Measurements from ENCODE around the gene LEF1. TPM values are rescaled to one million over a fixed set of nuclear protein-coding genes. Genes with fewer than 3 reads are reported as not detected.

LEF1 gene
- total and polyA plus RNA-seq, 2 donors (not counting 1 experiment from before 2014, with no cell fraction given) = 2.4 to 5.1 TPM

- H3K36me3 ChIP-seq (replicated peaks in 1 of 2; ENCODE audit: control extremely low read depth in 1 of 2, control insufficient read depth in 1 of 2, extremely low read depth in 1 of 2, insufficient read depth in 2 of 2, low read length in 1 of 2) = peaks cover 14 to 63% of the 10 kb centered on the region in 2 experiments
- H3K9ac ChIP-seq (ENCODE audit: low read length) = no peak overlapping the region
- H3K4me2 ChIP-seq (replicated peaks; ENCODE audit: low read depth, low read length, poor library complexity, severe bottlenecking) = no peak overlapping the region
- Mint-ChIP-seq H3K4me1 (no peaks in the 10 kb centered on the region), H3K9me3 (ENCODE audit: insufficient read depth) (no peaks in the 10 kb centered on the region), H3K27me3 (no peaks in the 10 kb centered on the region), H3K27ac (no peak overlapping the region), H3K4me3 (no peak overlapping the region)
- no peaks in the 10 kb centered on the region for H3K79me2 ChIP-seq (ENCODE audit: control insufficient read depth, insufficient read depth, low read length)
- H4K20me1 ChIP-seq (ENCODE audit: control insufficient read depth, insufficient read depth, low read length, poor library complexity, severe bottlenecking) = no peaks in the 10 kb centered on the region
- 0% methylated on average over 2 of the region's 8 CpGs for WGBS (ENCODE audit: insufficient coverage)
- no peak overlapping the region for H3K4me3 ChIP-seq (ENCODE audit: control extremely low read depth in 1 of 5, extremely low read depth in 1 of 5, insufficient read depth in 1 of 5, low read depth in 2 of 5, low read length in 4 of 5)
- H2AFZ ChIP-seq (ENCODE audit: insufficient read depth, low read depth, low read length, poor library complexity, severe bottlenecking) = no peak overlapping the region
- peak; percentile 74 for DNase-seq
- intact Hi-C loops (cut with micrococcal nuclease) = no loop called here
- H3K9me3 ChIP-seq (ENCODE audit: control extremely low read depth in 1 of 3, control insufficient read depth in 2 of 3, insufficient read depth in 1 of 3, low read length in 2 of 3) = no peaks in the 10 kb centered on the region
- ChIA-PET POLR2A (no interaction called here), CTCF (interaction anchor here (0.7 to 4.1 kb wide), 21 partner anchors 9 to 1388 kb away, joined by 3 to 97 read pairs (median 5); partner anchors contain the start of gene PAPSS1)
- TF ChIP-seq EZH2 (IDR thresholded peaks at IDR 0.05; ENCODE audit: borderline replicate concordance, insufficient read depth, low read depth, low read length, poor library complexity, severe bottlenecking) = no peak
- peak; percentile 94 for TF ChIP-seq CTCF (IDR thresholded peaks at IDR 0.05)
- no peak overlapping the region for H3K27ac ChIP-seq (ENCODE audit: low read length in 2 of 2)
- H3K27me3 ChIP-seq (replicated peaks in 1 of 4; ENCODE audit: control extremely low read depth in 1 of 4, control insufficient read depth in 3 of 4, insufficient read depth in 4 of 4, low read length in 3 of 4) = no peaks in the 10 kb centered on the region
- no peaks in the 10 kb centered on the region for H3K4me1 ChIP-seq (ENCODE audit: control insufficient read depth in 2 of 2, insufficient read depth in 2 of 2, low read length in 2 of 2)
- peak; percentile 39 for ATAC-seq (ENCODE audit: low read depth)
These were observed 150.5 kb downstream of the LEF1 start for GRCh38 chr4:108018040-108018883.

GRCh38 chr4:108013955-108014354 is 154.8 kb downstream of the LEF1 start:
- POLR2A ChIA-PET = no interaction called here
- no peaks in the 10 kb centered on the region for H3K9me3 ChIP-seq (ENCODE audit: control extremely low read depth in 1 of 3, control insufficient read depth in 2 of 3, insufficient read depth in 1 of 3, low read length in 2 of 3)
- H3K4me3 Mint-ChIP-seq = no peak overlapping the region
- no peak overlapping the region for H3K4me3 ChIP-seq (ENCODE audit: control extremely low read depth in 1 of 5, extremely low read depth in 1 of 5, insufficient read depth in 1 of 5, low read depth in 2 of 5, low read length in 4 of 5)
- peaks cover 6 to 30% of the 10 kb centered on the region in 2 experiments for H3K36me3 ChIP-seq (replicated peaks in 1 of 2; ENCODE audit: control extremely low read depth in 1 of 2, control insufficient read depth in 1 of 2, extremely low read depth in 1 of 2, insufficient read depth in 2 of 2, low read length in 1 of 2)
- H3K79me2 ChIP-seq (ENCODE audit: control insufficient read depth, insufficient read depth, low read length) = no peaks in the 10 kb centered on the region
- no peak overlapping the region for H3K27ac ChIP-seq (ENCODE audit: low read length in 2 of 2)
- no peak overlapping the region for H3K4me2 ChIP-seq (replicated peaks; ENCODE audit: low read depth, low read length, poor library complexity, severe bottlenecking)
- H3K27me3 Mint-ChIP-seq = no peaks in the 10 kb centered on the region
- no peak overlapping the region for H3K27ac Mint-ChIP-seq
- no peaks in the 10 kb centered on the region for H3K9me3 Mint-ChIP-seq (ENCODE audit: insufficient read depth)
- ATAC-seq (ENCODE audit: low read depth) (no peak), DNase-seq (no peak)
- 100% methylated on average over 4 of the region's 5 CpGs for WGBS (ENCODE audit: insufficient coverage)
- no peaks in the 10 kb centered on the region for H3K4me1 ChIP-seq (ENCODE audit: control insufficient read depth in 2 of 2, insufficient read depth in 2 of 2, low read length in 2 of 2)
- TF ChIP-seq CTCF (IDR thresholded peaks at IDR 0.05) = no peak
- TF ChIP-seq EZH2 (IDR thresholded peaks at IDR 0.05; ENCODE audit: borderline replicate concordance, insufficient read depth, low read depth, low read length, poor library complexity, severe bottlenecking) = no peak
- intact Hi-C loops (cut with micrococcal nuclease) = no loop called here
- no peaks in the 10 kb centered on the region for H4K20me1 ChIP-seq (ENCODE audit: control insufficient read depth, insufficient read depth, low read length, poor library complexity, severe bottlenecking)
- no peaks in the 10 kb centered on the region for H3K27me3 ChIP-seq (replicated peaks in 1 of 4; ENCODE audit: control extremely low read depth in 1 of 4, control insufficient read depth in 3 of 4, insufficient read depth in 4 of 4, low read length in 3 of 4)
- H2AFZ ChIP-seq (ENCODE audit: insufficient read depth, low read depth, low read length, poor library complexity, severe bottlenecking) = no peak overlapping the region
- no peak overlapping the region for H3K9ac ChIP-seq (ENCODE audit: low read length)
- CTCF ChIA-PET = interaction anchor here (0.5 to 1.1 kb wide), 3 partner anchors 19 to 561 kb away, joined by 3 to 5 read pairs (median 3); no protein-coding TSS in a partner anchor
- no peaks in the 10 kb centered on the region for H3K4me1 Mint-ChIP-seq

Data from B cell (primary cell).